Hindlimb muscle (tissue), 1 donor: ENCODE results near the gene SLC2A8. TPM values are rescaled to one million over a fixed set of nuclear protein-coding genes. Genes with fewer than 3 reads are reported as not detected.

ENCODE experiments used
- DNase-seq: peaks from one replicate; pipeline ENCODE4 v3.0.0-alpha.2; 2013
- polyA plus RNA-seq: library from polyadenylated mRNA; unstranded; fragments of 120-200 nt; gene quantifications from one replicate; pipeline ENCODE4 v1.2.1, GENCODE V29; 2013; ENCODE audit not compliant: insufficient read length

The SLC2A8 gene
- polyA plus RNA-seq, 1 donor: 13.7 TPM

GRCh38 chr9:127382541-127382940 is 14.4 kb upstream of the SLC2A8 start:
- no peak for DNase-seq

- DNase-seq: no peak
Observed at GRCh38 chr9:127384016-127384730, 12.8 kb upstream of the SLC2A8 start.

- no peak for DNase-seq
Observed at GRCh38 chr9:127384901-127385300, 12.1 kb upstream of the SLC2A8 start.

- DNase-seq: no peak
Observed at GRCh38 chr9:127386249-127386648, 10.7 kb upstream of the SLC2A8 start.

GRCh38 chr9:127386981-127387380 is 10.0 kb upstream of the SLC2A8 start:
- DNase-seq: no peak

GRCh38 chr9:127388037-127388855 is 8.7 kb upstream of the SLC2A8 start:
- DNase-seq: no peak

- no peak for DNase-seq
Observed at GRCh38 chr9:127388856-127389238, 8.1 kb upstream of the SLC2A8 start.

GRCh38 chr9:127389381-127390247 is 7.4 kb upstream of the SLC2A8 start:
- no peak for DNase-seq

- no peak for DNase-seq
Observed at GRCh38 chr9:127390248-127390545, 6.8 kb upstream of the SLC2A8 start.

- DNase-seq: no peak
Observed at GRCh38 chr9:127390563-127390962, 6.4 kb upstream of the SLC2A8 start.

GRCh38 chr9:127392166-127392565 is 4.8 kb upstream of the SLC2A8 start:
- DNase-seq: no peak

GRCh38 chr9:127392976-127393375 is 4.0 kb upstream of the SLC2A8 start:
- no peak for DNase-seq

GRCh38 chr9:127393645-127394044 is 3.3 kb upstream of the SLC2A8 start:
- DNase-seq: no peak

- no peak for DNase-seq
Observed at GRCh38 chr9:127395497-127396252, 1.3 kb upstream of the SLC2A8 start.

GRCh38 chr9:127396253-127396807 is 639 bp upstream of the SLC2A8 start:
- DNase-seq: no peak

GRCh38 chr9:127397646-127398274 is 791 bp downstream of the SLC2A8 start:
- peak; percentile 52 for DNase-seq

GRCh38 chr9:127398275-127398647 is 1.3 kb downstream of the SLC2A8 start:
- DNase-seq: no peak

GRCh38 chr9:127398715-127399400 is 1.9 kb downstream of the SLC2A8 start:
- no peak for DNase-seq

- no peak for DNase-seq
Observed at GRCh38 chr9:127399736-127400269, 2.8 kb downstream of the SLC2A8 start.

GRCh38 chr9:127402401-127403090 is 5.6 kb downstream of the SLC2A8 start:
- DNase-seq: no peak
